ENCODE measurements around the gene TBC1D25.
A peak's percentile ranks its signal among the peaks of the same experiment; 100 is the strongest.

The TBC1D25 gene

DNA sequence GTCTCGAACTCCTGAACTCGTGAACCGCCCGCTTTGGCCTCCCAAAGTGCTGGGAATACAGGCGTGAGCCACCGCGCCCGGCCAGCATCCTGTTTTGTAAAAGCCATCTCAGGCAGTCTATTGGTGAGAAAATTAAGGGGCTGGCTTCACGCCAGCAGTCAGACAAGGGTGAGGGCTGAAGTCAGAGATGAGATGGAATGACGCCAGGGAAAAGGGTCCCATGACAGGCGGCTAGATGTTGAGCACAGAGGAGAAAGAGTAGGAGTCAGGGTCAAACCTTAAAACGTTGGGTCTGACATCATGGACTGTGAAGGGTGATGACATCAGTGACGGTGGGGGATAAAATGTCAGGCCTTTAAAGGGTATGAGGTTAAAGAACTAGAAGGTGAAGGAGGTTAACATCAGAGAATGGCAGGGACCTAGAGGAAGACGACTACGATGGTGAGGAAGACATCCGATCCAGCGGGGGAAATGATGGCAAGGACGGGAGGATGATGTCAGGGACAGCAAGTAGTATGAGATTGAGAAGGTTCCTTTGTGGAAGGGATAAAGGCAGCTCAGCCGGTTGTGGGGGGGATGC is 34.3 kb downstream of the TBC1D25 start:
- TF ChIP-seq, protein P1, sequence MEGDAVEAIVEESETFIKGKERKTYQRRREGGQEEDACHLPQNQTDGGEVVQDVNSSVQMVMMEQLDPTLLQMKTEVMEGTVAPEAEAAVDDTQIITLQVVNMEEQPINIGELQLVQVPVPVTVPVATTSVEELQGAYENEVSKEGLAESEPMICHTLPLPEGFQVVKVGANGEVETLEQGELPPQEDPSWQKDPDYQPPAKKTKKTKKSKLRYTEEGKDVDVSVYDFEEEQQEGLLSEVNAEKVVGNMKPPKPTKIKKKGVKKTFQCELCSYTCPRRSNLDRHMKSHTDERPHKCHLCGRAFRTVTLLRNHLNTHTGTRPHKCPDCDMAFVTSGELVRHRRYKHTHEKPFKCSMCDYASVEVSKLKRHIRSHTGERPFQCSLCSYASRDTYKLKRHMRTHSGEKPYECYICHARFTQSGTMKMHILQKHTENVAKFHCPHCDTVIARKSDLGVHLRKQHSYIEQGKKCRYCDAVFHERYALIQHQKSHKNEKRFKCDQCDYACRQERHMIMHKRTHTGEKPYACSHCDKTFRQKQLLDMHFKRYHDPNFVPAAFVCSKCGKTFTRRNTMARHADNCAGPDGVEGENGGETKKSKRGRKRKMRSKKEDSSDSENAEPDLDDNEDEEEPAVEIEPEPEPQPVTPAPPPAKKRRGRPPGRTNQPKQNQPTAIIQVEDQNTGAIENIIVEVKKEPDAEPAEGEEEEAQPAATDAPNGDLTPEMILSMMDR (IDR thresholded peaks at IDR 0.05; ENCODE audit: extremely low read depth, insufficient read depth, missing control alignments), result no peak
- in situ Hi-C loops (cut with MboI; ENCODE audit: low pct_unique_long_range_greater_than_20kb, low sequenced_read_pairs, unreplicated experiment), result no loop called here
- DNase-seq (ENCODE audit: low spot score), result no peak

DNA sequence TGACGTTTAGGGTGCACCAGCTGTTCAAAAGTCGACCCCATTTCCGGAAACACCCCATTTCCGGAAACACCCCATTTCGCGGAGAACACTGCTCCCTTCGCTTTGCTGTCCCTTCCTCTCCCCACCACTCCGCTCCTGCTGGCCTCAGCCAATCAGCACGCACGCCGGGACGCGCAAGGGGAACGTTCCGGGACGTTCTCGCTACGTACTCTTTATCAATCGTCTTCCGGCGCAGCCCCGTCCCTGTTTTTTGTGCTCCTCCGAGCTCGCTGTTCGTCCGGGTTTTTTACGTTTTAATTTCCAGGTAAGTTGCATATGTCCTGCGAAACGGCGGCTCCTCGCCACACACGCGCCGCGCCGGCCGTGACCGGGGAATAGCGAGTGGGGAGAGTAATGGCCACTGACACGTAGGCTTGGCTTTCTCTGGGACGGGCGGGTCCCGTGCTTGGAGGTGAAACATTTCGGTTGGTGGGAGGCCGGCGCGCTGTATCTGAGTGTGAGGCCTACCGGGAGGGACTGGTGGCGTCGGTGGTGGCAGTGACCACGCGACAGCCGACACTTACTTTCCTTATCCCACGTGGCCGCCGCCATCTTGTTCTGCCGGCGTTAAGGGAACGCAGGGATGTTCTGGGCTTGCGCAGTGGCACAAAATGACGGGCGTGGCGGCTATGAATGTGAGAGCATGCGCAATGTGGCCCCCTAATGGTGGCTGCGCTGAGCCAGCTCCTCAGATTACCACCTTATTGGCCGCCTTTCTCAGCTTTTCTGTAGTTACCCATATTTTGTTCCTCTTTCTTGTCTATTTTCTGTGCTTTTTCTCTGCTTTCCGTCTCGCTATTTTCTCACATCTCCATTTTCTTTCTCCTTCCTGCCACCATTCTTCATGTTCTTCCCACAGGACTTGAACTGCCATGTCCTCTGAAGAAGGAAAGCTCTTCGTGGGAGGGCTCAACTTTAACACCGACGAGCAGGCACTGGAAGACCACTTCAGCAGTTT is 35.1 kb downstream of the TBC1D25 start, which contains the start of gene RBM3:
RBM3 (plus strand) TSS at position 215 of the 997 bp plus-strand sequence; CDS start at position 912, 697 bp downstream.
- DNase-seq (ENCODE audit: low spot score), result peak; percentile 83
- in situ Hi-C loops (cut with MboI; ENCODE audit: low pct_unique_long_range_greater_than_20kb, low sequenced_read_pairs, unreplicated experiment), result no loop called here
- TF ChIP-seq, protein P1 (IDR thresholded peaks at IDR 0.05; ENCODE audit: extremely low read depth, insufficient read depth, missing control alignments), result peak; percentile 31

DNA sequence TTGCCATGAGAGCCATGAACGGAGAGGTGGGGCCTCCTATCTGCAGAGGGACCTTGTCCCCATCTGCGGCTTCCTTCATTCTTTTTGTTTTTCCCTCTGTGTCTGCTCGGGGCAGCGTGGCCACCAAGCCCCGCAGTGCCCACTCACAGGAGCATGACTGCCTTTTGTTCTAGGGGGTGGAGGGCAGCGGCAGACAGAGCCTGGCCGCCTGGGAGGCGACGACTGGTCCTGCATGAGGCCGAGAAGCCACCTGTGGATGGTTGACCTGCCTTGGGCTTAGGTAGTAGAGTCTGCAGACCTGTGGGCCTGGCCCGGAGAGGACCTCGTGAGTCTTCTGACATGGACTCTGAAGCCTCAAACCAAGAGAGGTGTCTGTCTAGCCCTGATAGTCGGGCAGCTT is 36.1 kb downstream of the TBC1D25 start:
- in situ Hi-C loops (cut with MboI; ENCODE audit: low pct_unique_long_range_greater_than_20kb, low sequenced_read_pairs, unreplicated experiment), result no loop called here
- TF ChIP-seq, protein P1 (IDR thresholded peaks at IDR 0.05; ENCODE audit: extremely low read depth, insufficient read depth, missing control alignments), result no peak
- no peak for DNase-seq (ENCODE audit: low spot score)

DNA sequence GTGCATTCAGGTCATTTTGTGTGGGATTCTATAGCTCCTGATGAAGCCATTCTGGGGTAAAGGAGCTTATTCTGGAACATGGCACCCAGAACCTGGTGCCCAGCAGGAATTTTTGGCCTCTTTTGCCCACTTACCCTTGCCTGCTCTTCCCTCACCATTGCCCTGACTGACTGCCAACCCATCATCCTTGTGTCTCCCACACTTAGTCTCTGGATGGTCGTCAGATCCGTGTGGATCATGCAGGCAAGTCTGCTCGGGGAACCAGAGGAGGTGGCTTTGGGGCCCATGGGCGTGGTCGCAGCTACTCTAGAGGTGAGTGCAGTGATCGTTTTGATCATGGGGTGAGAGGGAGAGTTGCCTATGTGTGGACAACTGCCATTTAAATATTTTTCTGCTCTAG is 36.6 kb downstream of the TBC1D25 start:
- TF ChIP-seq, protein P1 (IDR thresholded peaks at IDR 0.05; ENCODE audit: extremely low read depth, insufficient read depth, missing control alignments), result no peak
- in situ Hi-C loops (cut with MboI; ENCODE audit: low pct_unique_long_range_greater_than_20kb, low sequenced_read_pairs, unreplicated experiment), result no loop called here
- no peak for DNase-seq (ENCODE audit: low spot score)

DNA sequence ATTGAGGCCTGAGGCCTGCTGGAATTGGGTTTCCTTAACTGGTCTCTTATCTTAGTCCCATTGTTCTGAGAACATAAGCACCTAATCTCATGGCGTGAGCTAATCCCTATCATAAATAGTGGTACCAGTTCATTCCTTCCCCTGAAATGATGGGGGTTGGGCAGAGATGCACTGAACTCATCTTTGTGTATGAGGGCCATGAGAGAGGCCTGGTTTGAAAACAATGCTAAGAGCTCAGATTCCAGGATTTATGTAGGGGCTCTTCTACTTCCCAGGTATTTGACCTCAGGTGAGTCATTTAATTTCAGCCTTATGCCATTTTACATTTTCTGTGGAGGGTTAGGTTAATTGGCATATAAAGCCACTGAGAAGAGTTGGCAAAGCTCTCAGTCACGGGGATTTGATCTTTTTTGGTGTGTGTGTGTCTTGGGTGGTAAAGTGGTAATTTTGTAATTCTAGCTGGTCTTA is 39.2 kb downstream of the TBC1D25 start:
- TF ChIP-seq, protein P1 (IDR thresholded peaks at IDR 0.05; ENCODE audit: extremely low read depth, insufficient read depth, missing control alignments), result no peak
- in situ Hi-C loops (cut with MboI; ENCODE audit: low pct_unique_long_range_greater_than_20kb, low sequenced_read_pairs, unreplicated experiment), result no loop called here
- no peak for DNase-seq (ENCODE audit: low spot score)

DNA sequence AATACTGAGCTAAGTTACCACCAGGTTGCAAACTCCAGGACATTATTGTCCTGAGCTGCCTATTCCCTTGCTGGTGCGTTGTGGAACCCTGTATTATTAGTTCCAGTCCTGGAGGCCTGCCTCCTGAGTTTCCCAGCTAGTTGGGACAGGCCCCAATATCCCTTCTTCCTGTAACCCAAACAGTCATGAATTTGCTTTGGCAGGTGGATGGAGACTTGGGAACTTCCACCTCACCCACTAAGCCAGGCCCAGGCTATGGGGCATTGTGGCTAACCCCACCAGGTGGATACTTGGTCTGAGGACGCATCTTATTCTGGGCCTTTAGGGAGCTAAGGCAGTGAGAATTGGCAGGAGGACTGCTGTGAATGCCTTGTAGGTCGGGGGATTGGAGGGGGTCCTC is 39.7 kb downstream of the TBC1D25 start:
- in situ Hi-C loops (cut with MboI; ENCODE audit: low pct_unique_long_range_greater_than_20kb, low sequenced_read_pairs, unreplicated experiment), result no loop called here
- DNase-seq (ENCODE audit: low spot score), result no peak
- TF ChIP-seq, protein P1 (IDR thresholded peaks at IDR 0.05; ENCODE audit: extremely low read depth, insufficient read depth, missing control alignments), result no peak
